ENCODE results near the gene UCP2. TPM values are rescaled to one million over a fixed set of nuclear protein-coding genes. Genes with fewer than 3 reads are reported as not detected.

Gene UCP2
- polyA plus RNA-seq, 3 donors from 2014 or later: 1,092 to 2,060 (median 1,799) TPM

GRCh38 chr11:73980001-73980961 is 2.4 kb downstream of the UCP2 start:
- Mint-ChIP-seq H3K27me3 (ENCODE audit: low read depth in 3 of 3) (peaks cover 14 to 27% (median 14%) of the 10 kb centered on the region in 3 donors), H3K9me3 (peaks cover 0 to 2% (median 0%) of the 10 kb centered on the region in 6 donors), H3K36me3 (peaks cover 46 to 67% (median 51%) of the 10 kb centered on the region in 3 donors), H3K27ac (peak overlapping the region; percentile 93 to 99 (median 96)), H3K4me1 (peaks cover 72 to 73% of the 10 kb centered on the region in 2 donors), H3K4me3 (peak overlapping the region; percentile 96 to 99 (median 99))
- DNase-seq: peak; percentile 77 to 82 (median 78)

DNA sequence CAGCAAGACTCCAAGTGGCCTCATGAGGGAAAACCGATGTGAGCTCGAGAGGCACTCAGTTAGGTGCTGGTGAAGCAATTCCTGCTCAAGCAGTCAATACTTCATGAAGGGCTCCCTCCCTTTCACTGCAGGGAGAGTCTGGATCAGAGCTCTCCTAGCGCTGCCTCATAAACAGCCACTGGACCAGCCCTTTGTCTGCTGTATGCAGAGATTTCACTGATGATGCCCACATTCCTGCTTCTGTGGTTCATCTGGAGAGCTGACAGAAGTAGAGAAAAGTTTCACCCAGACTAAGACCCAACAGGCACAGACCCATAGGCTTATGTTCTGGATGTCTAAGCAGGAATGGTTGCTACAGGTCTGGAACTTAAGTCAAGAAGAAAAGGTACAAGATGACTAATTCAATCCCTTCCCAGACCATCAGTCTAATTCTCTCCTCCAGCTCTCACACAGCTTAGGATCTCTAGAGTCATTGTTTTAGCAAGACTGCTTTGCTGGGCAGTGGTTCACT is 4.0 kb downstream of the UCP2 start:
- Mint-ChIP-seq H3K4me1 (peaks cover 83 to 85% of the 10 kb centered on the region in 2 donors), H3K27ac (peak overlapping the region; percentile 93 to 97 (median 96)), H3K27me3 (ENCODE audit: low read depth in 3 of 3) (peaks cover 14 to 21% (median 16%) of the 10 kb centered on the region in 3 donors), H3K9me3 (peaks cover 0 to 2% (median 0%) of the 10 kb centered on the region in 6 donors), H3K4me3 (peak overlapping the region; percentile 96 to 99 (median 99)), H3K36me3 (peaks cover 57 to 80% (median 59%) of the 10 kb centered on the region in 3 donors)
- no peak for DNase-seq

GRCh38 chr11:73977856-73978519 is 4.7 kb downstream of the UCP2 start:
- no peak for DNase-seq
- H3K36me3 Mint-ChIP-seq: peaks cover 57 to 79% (median 59%) of the 10 kb centered on the region in 3 donors
- H3K9me3 Mint-ChIP-seq: peaks cover 0 to 1% (median 0%) of the 10 kb centered on the region in 6 donors
- H3K4me3 Mint-ChIP-seq: peak overlapping the region; percentile 96 to 99 (median 99)
- peak overlapping the region; percentile 93 to 97 (median 96) for H3K27ac Mint-ChIP-seq
- H3K4me1 Mint-ChIP-seq: peaks cover 85 to 87% of the 10 kb centered on the region in 2 donors
- H3K27me3 Mint-ChIP-seq (ENCODE audit: low read depth in 3 of 3): peaks cover 12 to 15% (median 15%) of the 10 kb centered on the region in 3 donors

GRCh38 chr11:73976451-73977151 is 6.0 kb downstream of the UCP2 start:
- peaks cover 4 to 9% (median 8%) of the 10 kb centered on the region in 3 donors for H3K27me3 Mint-ChIP-seq (ENCODE audit: low read depth in 3 of 3)
- no peak for DNase-seq
- no peaks in the 10 kb centered on the region for H3K9me3 Mint-ChIP-seq
- peaks cover 99 to 100% of the 10 kb centered on the region in 2 donors for H3K4me1 Mint-ChIP-seq
- H3K36me3 Mint-ChIP-seq: peaks cover 52 to 74% (median 53%) of the 10 kb centered on the region in 3 donors
- H3K27ac Mint-ChIP-seq: peak overlapping the region; percentile 93 to 97 (median 96)
- H3K4me3 Mint-ChIP-seq: peak overlapping the region; percentile 42 to 99 (median 76)

GRCh38 chr11:73975479-73975757 is 7.2 kb downstream of the UCP2 start:
- H3K4me1 Mint-ChIP-seq: peaks cover 99% of the 10 kb centered on the region in 2 donors
- peaks cover 4 to 9% (median 4%) of the 10 kb centered on the region in 3 donors for H3K27me3 Mint-ChIP-seq (ENCODE audit: low read depth in 3 of 3)
- no peaks in the 10 kb centered on the region for H3K9me3 Mint-ChIP-seq
- no peak for DNase-seq
- peak overlapping the region; percentile 83 to 97 (median 94) for H3K27ac Mint-ChIP-seq
- peaks cover 40 to 62% (median 41%) of the 10 kb centered on the region in 3 donors for H3K36me3 Mint-ChIP-seq
- H3K4me3 Mint-ChIP-seq: peak overlapping the region; percentile 54 to 81 (median 76)

- Mint-ChIP-seq H3K4me3 (peak overlapping the region; percentile 76 to 81 (median 77)), H3K4me1 (peaks cover 99% of the 10 kb centered on the region in 2 donors), H3K27me3 (ENCODE audit: low read depth in 3 of 3) (peaks cover 4 to 6% (median 4%) of the 10 kb centered on the region in 3 donors), H3K27ac (peak overlapping the region; percentile 83 to 97 (median 94)), H3K36me3 (peaks cover 34 to 57% (median 35%) of the 10 kb centered on the region in 3 donors), H3K9me3 (no peaks in the 10 kb centered on the region)
- DNase-seq: no peak
These were observed 7.8 kb downstream of the UCP2 start for GRCh38 chr11:73974604-73975478.

DNA sequence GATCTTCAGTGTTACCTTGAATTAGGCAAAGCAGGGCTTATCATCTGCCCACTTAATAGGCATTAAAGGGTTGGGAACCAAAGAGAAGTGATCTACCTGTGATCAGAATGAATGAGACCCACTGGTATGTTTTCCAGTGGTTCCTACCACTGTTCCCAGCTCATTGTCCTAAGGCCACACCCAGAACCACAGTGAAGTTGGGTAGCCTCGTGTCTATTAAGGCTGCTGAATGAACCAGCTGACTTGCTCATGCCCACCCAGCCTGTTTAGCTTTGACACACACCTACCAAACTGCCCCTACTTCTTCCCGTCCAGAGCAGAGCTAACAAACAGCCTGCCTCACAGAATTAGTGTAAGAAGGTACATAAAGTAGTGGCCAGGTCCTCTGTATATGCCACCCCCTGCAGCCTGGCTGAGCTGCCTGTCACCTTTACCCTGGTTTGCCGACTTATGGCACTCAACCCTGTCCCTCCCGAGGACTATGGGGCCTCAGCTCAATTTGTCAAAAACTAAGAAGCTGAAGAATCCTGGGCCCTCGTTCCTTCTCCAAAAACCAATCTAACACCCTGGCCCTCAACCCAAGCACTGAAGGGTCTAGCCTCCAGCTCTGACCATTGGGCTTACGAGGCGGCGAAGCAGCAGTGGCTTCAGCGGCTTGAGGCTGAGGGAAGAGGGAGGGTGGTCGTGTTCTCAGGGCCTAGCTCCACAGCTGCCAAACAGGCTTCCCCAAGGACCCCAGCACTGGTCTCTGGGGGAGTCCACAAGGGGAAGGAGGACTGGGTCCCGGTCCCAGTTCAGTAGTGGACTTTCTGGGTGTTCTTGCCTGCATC is 9.8 kb downstream of the UCP2 start:
- no peak for DNase-seq
- Mint-ChIP-seq H3K9me3 (no peaks in the 10 kb centered on the region), H3K4me1 (peaks cover 99% of the 10 kb centered on the region in 2 donors), H3K27ac (peak overlapping the region; percentile 83 to 97 (median 94)), H3K36me3 (peaks cover 20 to 39% (median 28%) of the 10 kb centered on the region in 3 donors), H3K27me3 (ENCODE audit: low read depth in 3 of 3) (peaks cover 0 to 5% (median 2%) of the 10 kb centered on the region in 3 donors), H3K4me3 (peak overlapping the region; percentile 38 to 81 (median 77))

DNA sequence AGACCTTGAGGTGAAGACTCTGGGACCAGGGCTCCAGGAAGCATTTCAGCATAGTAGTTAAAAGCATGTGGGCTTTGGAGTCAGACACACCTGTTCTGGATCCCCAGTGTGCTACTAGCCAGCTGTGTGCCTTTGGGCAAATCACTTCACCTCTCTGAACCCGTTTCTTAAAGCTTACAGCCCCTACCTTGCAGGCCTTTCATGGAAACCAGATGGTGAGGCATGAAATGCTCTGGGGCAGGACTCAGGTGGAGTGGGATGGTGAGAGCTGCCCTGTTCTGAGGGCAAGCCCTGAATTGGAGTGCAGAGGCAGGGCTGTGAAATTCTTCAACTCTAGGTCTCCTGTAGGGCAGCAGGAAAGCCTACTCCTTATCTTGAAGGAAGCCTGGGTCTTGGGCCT is 10.5 kb downstream of the UCP2 start:
- Mint-ChIP-seq H3K27me3 (ENCODE audit: low read depth in 3 of 3) (peaks cover 0 to 5% (median 2%) of the 10 kb centered on the region in 3 donors), H3K4me1 (peaks cover 93 to 94% of the 10 kb centered on the region in 2 donors), H3K4me3 (peak overlapping the region in 2 of 5 donors; percentile 27 to 77), H3K36me3 (peaks cover 14 to 32% (median 22%) of the 10 kb centered on the region in 3 donors), H3K27ac (peak overlapping the region; percentile 83 to 97 (median 94)), H3K9me3 (no peaks in the 10 kb centered on the region)
- DNase-seq: no peak

- no peaks in the 10 kb centered on the region for H3K9me3 Mint-ChIP-seq
- peak overlapping the region; percentile 82 to 97 (median 90) for H3K27ac Mint-ChIP-seq
- H3K27me3 Mint-ChIP-seq (ENCODE audit: low read depth in 3 of 3): peaks cover 0 to 5% (median 2%) of the 10 kb centered on the region in 3 donors
- H3K4me1 Mint-ChIP-seq: peaks cover 84% of the 10 kb centered on the region in 2 donors
- DNase-seq: no peak
- peaks cover 10 to 23% (median 15%) of the 10 kb centered on the region in 3 donors for H3K36me3 Mint-ChIP-seq
- H3K4me3 Mint-ChIP-seq: peak overlapping the region in 3 of 5 donors; percentile 10 to 29 (median 21)
These were observed 11.4 kb downstream of the UCP2 start for GRCh38 chr11:73971175-73971719.

GRCh38 chr11:73969991-73970800 is 12.4 kb downstream of the UCP2 start:
- Mint-ChIP-seq H3K36me3 (peaks cover 7 to 12% (median 10%) of the 10 kb centered on the region in 3 donors), H3K27ac (peak overlapping the region; percentile 82 to 97 (median 90)), H3K4me3 (peak overlapping the region in 4 of 5 donors; percentile 60 to 65 (median 62)), H3K4me1 (peaks cover 73 to 74% of the 10 kb centered on the region in 2 donors), H3K9me3 (no peaks in the 10 kb centered on the region), H3K27me3 (ENCODE audit: low read depth in 3 of 3) (peaks cover 0 to 5% (median 2%) of the 10 kb centered on the region in 3 donors)
- DNase-seq: peak; percentile 37 to 59 (median 40)
